Keratinocyte (primary cell): ENCODE data around the gene SULT2B1. TPM values are rescaled to one million over a fixed set of nuclear protein-coding genes. Genes with fewer than 3 reads are reported as not detected.
A peak's percentile ranks its signal among the peaks of the same experiment; 100 is the strongest.

ENCODE experiments used
- DNase-seq: peaks from one replicate; pipeline ENCODE4 v3.0.0-alpha.2; 2011; ENCODE audit warnings: low read depth, missing footprints, low spot score
- FAIRE-seq: peaks from 2 replicates; lab custom pipeline; 2011; peaks lifted over from hg19 to GRCh38; lab: Jason Lieb, UNC
- H2AFZ ChIP-seq: 2 replicates; pipeline ENCODE4 v1.6.0; 2012; ENCODE audit warnings: low read length, control low read depth, inconsistent platforms; ENCODE audit not compliant: control insufficient read depth
- H3K27ac ChIP-seq: 2 replicates; pipeline ENCODE4 v1.5.1; 2011; ENCODE audit warnings: low read length; ENCODE audit not compliant: control insufficient read depth, insufficient read depth
- H3K27me3 ChIP-seq: 3 replicates; pipeline ENCODE4 v1.6.0; 2011; ENCODE audit warnings: low read length; ENCODE audit not compliant: control insufficient read depth, insufficient read depth; ENCODE audit errors: extremely low read depth
- H3K36me3 ChIP-seq, 2 experiments: 2 replicates in 1 of 2; 3 replicates in 1 of 2; pipeline ENCODE4 v1.5.1; 2011; ENCODE audit warnings: low read length in 2 of 2, mild to moderate bottlenecking in 1 of 2; ENCODE audit not compliant: control insufficient read depth in 2 of 2, insufficient read depth in 2 of 2; ENCODE audit errors: extremely low read depth in 1 of 2
- H3K4me1 ChIP-seq: 3 replicates; pipeline ENCODE4 v1.5.1; 2011; ENCODE audit warnings: low read length; ENCODE audit not compliant: control insufficient read depth, insufficient read depth; ENCODE audit errors: extremely low read depth
- H3K4me2 ChIP-seq: 3 replicates; pipeline ENCODE4 v1.6.0; 2011; ENCODE audit warnings: low read depth, low read length; ENCODE audit not compliant: control insufficient read depth, insufficient read depth; ENCODE audit errors: extremely low read depth
- H3K4me3 ChIP-seq, 3 experiments: fragments of 200-600 bp in 1 of 3; sonication (generic) in 1 of 3; 2 replicates in 2 of 3; 3 replicates in 1 of 3; pipeline ENCODE4 v1.5.1; 2011 to 2016; ENCODE audit warnings: low read length in 3 of 3, mild to moderate bottlenecking in 3 of 3, control low read depth in 2 of 3, inconsistent platforms in 1 of 3, low read depth in 1 of 3, mixed read lengths in 1 of 3, mixed run types in 1 of 3, moderate library complexity in 1 of 3; ENCODE audit not compliant: control insufficient read depth in 2 of 3, insufficient read depth in 2 of 3; ENCODE audit errors: extremely low read depth in 1 of 3
- H3K79me2 ChIP-seq: 2 replicates; pipeline ENCODE4 v1.6.0; 2012; ENCODE audit warnings: low read length; ENCODE audit not compliant: control insufficient read depth, insufficient read depth
- H3K9ac ChIP-seq: 3 replicates; pipeline ENCODE4 v1.6.0; 2011; ENCODE audit warnings: low read length; ENCODE audit not compliant: control insufficient read depth, insufficient read depth; ENCODE audit errors: extremely low read depth
- H3K9me1 ChIP-seq: 3 replicates; pipeline ENCODE4 v1.6.0; 2011; ENCODE audit warnings: low read length; ENCODE audit not compliant: control insufficient read depth, insufficient read depth; ENCODE audit errors: extremely low read depth
- H3K9me3 ChIP-seq: 2 replicates; pipeline ENCODE4 v1.5.1; 2012; ENCODE audit warnings: low read depth, low read length; ENCODE audit not compliant: control insufficient read depth
- H4K20me1 ChIP-seq: 3 replicates; pipeline ENCODE4 v1.6.0; 2011; ENCODE audit warnings: low read length; ENCODE audit not compliant: control insufficient read depth, insufficient read depth; ENCODE audit errors: extremely low read depth
- EZH2 ChIP-seq: IDR thresholded peaks from one replicate; pipeline ENCODE4 v1.6.1; 2012; ENCODE audit warnings: inconsistent platforms, mild to moderate bottlenecking, low read length, moderate library complexity
- dilution Hi-C: fragments of 300-500 bp; cut with MboI; formaldehyde crosslinking; loops from one replicate; pipeline ENCODE4 v1.7.0; 2020; ENCODE audit warnings: low sequenced_read_pairs; ENCODE audit not compliant: extremely low pct_ligation_motif_present
- polyA plus RNA-seq, 5 experiments: library from polyadenylated mRNA; depleted of rRNA in 3 of 5; stranded (reverse) in 3 of 5; stranded (forward) in 1 of 5; unstranded in 1 of 5; fragments of >200 nt; gene quantifications; 1 replicate in 1 of 5; 2 replicates in 3 of 5; 3 replicates in 1 of 5; pipeline versions ENCODE4 v1.2.1 to v1.2.3, GENCODE V29; 2011 to 2012; ENCODE audit warnings: missing spikeins in 2 of 5, low read depth in 1 of 5, low replicate concordance in 1 of 5
- TF ChIP-seq, protein P1 (sequence below), 3 experiments: IDR thresholded peaks in 1 of 3; conservative IDR thresholded peaks in 1 of 3; optimal IDR thresholded peaks in 1 of 3; 2 replicates in 2 of 3; 3 replicates in 1 of 3; pipeline versions ENCODE3 to v1.5.1; 2011; ENCODE audit warnings: low read length in 3 of 3, mild to moderate bottlenecking in 3 of 3, moderate library complexity in 2 of 3, control low read depth in 1 of 3, inconsistent platforms in 1 of 3; ENCODE audit not compliant: insufficient read depth in 2 of 3; ENCODE audit errors: extremely low read depth in 1 of 3

SULT2B1 gene
- polyA plus RNA-seq, 1 donor (not counting 4 experiments of a cell fraction or from before 2014, with no cell fraction given), result 6.0 TPM

DNA sequence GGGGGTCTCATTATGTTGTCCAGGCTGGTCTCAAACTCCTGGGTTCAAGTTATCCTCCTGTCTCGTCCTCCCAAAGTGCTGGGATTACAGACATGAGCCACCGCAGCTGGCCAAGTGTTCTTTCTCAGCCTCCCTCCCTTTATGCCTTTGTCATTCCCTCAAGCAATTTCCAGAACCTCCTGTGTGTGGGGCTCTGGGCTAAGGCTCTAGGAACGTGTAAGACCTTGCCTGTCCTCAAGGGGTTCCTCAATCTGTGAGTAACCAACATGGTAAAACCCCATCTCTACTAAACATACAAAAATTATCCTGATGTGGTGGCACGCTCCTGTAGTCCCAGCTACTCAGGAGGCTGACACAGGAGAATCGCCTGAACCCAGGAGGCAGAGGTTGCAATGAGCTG, 39.0 kb downstream of the SULT2B1 start:
- no peak for FAIRE-seq
- no peaks in the 10 kb centered on the region for H3K36me3 ChIP-seq

DNA sequence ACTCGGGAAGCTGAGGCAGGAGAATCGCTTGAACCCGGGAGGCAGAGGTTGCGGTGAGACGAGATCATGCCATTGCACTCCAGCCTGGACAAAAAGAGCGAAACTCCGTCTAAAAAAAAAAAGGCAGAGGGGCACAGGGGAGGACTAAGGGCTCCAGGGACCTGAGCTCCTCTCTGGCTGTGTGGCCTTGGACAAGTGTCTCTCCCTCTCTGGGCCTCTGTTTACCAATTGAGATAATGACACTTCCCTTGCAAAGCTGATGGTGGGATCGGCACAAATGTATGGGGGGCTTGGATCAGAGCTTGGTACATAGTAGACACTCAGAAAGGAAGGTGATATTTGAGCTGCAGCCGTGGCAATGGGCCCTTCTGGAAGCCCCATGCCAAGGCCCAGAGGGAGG, 43.2 kb downstream of the SULT2B1 start:
- no peak for FAIRE-seq

More for the DNA sequence above, 39.0 kb downstream of the SULT2B1 start:
- no peak overlapping the region for H2AFZ ChIP-seq
- H3K27ac ChIP-seq, result no peak overlapping the region
- dilution Hi-C loops, result no loop called here
- H3K9ac ChIP-seq, result no peak overlapping the region
- no peaks in the 10 kb centered on the region for H3K79me2 ChIP-seq
- no peaks in the 10 kb centered on the region for H3K27me3 ChIP-seq
- peaks cover 10% of the 10 kb centered on the region for H3K4me1 ChIP-seq
- TF ChIP-seq, protein P1, sequence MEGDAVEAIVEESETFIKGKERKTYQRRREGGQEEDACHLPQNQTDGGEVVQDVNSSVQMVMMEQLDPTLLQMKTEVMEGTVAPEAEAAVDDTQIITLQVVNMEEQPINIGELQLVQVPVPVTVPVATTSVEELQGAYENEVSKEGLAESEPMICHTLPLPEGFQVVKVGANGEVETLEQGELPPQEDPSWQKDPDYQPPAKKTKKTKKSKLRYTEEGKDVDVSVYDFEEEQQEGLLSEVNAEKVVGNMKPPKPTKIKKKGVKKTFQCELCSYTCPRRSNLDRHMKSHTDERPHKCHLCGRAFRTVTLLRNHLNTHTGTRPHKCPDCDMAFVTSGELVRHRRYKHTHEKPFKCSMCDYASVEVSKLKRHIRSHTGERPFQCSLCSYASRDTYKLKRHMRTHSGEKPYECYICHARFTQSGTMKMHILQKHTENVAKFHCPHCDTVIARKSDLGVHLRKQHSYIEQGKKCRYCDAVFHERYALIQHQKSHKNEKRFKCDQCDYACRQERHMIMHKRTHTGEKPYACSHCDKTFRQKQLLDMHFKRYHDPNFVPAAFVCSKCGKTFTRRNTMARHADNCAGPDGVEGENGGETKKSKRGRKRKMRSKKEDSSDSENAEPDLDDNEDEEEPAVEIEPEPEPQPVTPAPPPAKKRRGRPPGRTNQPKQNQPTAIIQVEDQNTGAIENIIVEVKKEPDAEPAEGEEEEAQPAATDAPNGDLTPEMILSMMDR (optimal IDR thresholded peaks at IDR 0.05 in 1 of 3, IDR thresholded peaks at IDR 0.05 in 1 of 3, conservative IDR thresholded peaks at IDR 0.05 in 1 of 3; ENCODE audit: extremely low read depth in 1 of 3, insufficient read depth in 2 of 3, low read length in 3 of 3), result peak in 2 of 3 experiments; percentile 17 to 36
- TF ChIP-seq EZH2, result no peak
- no peaks in the 10 kb centered on the region for H3K9me1 ChIP-seq
- no peaks in the 10 kb centered on the region for H3K9me3 ChIP-seq
- H3K4me2 ChIP-seq, result no peak overlapping the region
- H3K4me3 ChIP-seq, result no peak overlapping the region
- DNase-seq, result no peak
- H4K20me1 ChIP-seq, result no peaks in the 10 kb centered on the region

More for the DNA sequence above, 43.2 kb downstream of the SULT2B1 start:
- dilution Hi-C loops, result no loop called here
- TF ChIP-seq EZH2, result no peak
- TF ChIP-seq, protein P1 (optimal IDR thresholded peaks at IDR 0.05 in 1 of 3, IDR thresholded peaks at IDR 0.05 in 1 of 3, conservative IDR thresholded peaks at IDR 0.05 in 1 of 3; ENCODE audit: extremely low read depth in 1 of 3, insufficient read depth in 2 of 3, low read length in 3 of 3), result no peak
- Histone ChIP-seq H3K4me1 (no peaks in the 10 kb centered on the region), H4K20me1 (no peaks in the 10 kb centered on the region), H3K4me3 (no peak overlapping the region), H3K9me3 (no peaks in the 10 kb centered on the region), H3K27me3 (no peaks in the 10 kb centered on the region), H2AFZ (no peak overlapping the region), H3K79me2 (no peaks in the 10 kb centered on the region), H3K9ac (no peak overlapping the region), H3K9me1 (no peaks in the 10 kb centered on the region), H3K27ac (no peak overlapping the region), H3K4me2 (no peak overlapping the region), H3K36me3 (no peaks in the 10 kb centered on the region)
- DNase-seq, result no peak
